BLaER1 (cell line): Measurements from ENCODE around the gene UGT3A1.

Experiments used
- H3K27ac ChIP-seq: shearing (Covaris generic); formaldehyde crosslinking; 2 replicates; pipeline ENCODE4 v1.8.1; 2022
- H3K27me3 ChIP-seq: shearing (Covaris generic); formaldehyde crosslinking; 2 replicates; pipeline ENCODE4 v1.8.1; 2022
- H3K36me3 ChIP-seq: shearing (Covaris generic); formaldehyde crosslinking; 2 replicates; pipeline ENCODE4 v1.8.1; 2022
- H3K4me1 ChIP-seq: shearing (Covaris generic); formaldehyde crosslinking; 2 replicates; pipeline ENCODE4 v1.8.1; 2022
- H3K4me2 ChIP-seq: shearing (Covaris generic); formaldehyde crosslinking; 2 replicates; pipeline ENCODE4 v1.8.1; 2022
- H3K4me3 ChIP-seq: shearing (Covaris generic); formaldehyde crosslinking; 2 replicates; pipeline ENCODE4 v1.8.1; 2022
- H3K9ac ChIP-seq: shearing (Covaris generic); formaldehyde crosslinking; 2 replicates; pipeline ENCODE4 v1.8.1; 2022
- H3K9me3 ChIP-seq: shearing (Covaris generic); formaldehyde crosslinking; 2 replicates; pipeline ENCODE4 v1.8.1; 2022
- H4K20me1 ChIP-seq: shearing (Covaris generic); formaldehyde crosslinking; 2 replicates; pipeline ENCODE4 v1.8.1; 2022
- Cebpa-rat ChIP-seq: shearing (Covaris generic); IDR thresholded peaks from 2 replicates; pipeline ENCODE4 v1.8.1; 2022

Gene UGT3A1

DNA sequence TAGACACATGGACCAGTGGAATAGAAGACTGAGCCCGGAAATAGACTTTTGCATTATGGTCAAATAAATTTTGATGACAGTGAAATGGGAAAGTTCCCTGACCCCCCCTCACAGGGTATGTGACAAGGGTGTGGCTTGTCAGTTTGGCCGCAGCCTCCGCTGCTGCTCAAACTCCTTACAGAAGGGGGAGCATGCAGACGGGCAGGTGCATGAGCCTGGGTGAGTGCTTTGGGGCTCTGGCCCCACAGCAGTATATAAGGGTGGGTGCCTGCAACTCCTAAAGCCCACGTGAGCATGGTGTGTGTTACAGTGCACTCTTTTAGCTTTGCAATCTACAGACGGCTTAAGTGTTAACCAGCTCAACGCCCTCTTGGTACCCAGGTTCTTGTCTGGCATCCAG, 30.9 kb downstream of the UGT3A1 start:
- Histone ChIP-seq H3K36me3 (no peaks in the 10 kb centered on the region), H4K20me1 (no peaks in the 10 kb centered on the region), H3K9ac (no peak overlapping the region), H3K4me3 (no peak overlapping the region), H3K27me3 (no peaks in the 10 kb centered on the region), H3K4me1 (no peaks in the 10 kb centered on the region), H3K4me2 (no peak overlapping the region), H3K27ac (no peak overlapping the region), H3K9me3 (peaks cover 44% of the 10 kb centered on the region)
- no peak for TF ChIP-seq Cebpa-rat

DNA sequence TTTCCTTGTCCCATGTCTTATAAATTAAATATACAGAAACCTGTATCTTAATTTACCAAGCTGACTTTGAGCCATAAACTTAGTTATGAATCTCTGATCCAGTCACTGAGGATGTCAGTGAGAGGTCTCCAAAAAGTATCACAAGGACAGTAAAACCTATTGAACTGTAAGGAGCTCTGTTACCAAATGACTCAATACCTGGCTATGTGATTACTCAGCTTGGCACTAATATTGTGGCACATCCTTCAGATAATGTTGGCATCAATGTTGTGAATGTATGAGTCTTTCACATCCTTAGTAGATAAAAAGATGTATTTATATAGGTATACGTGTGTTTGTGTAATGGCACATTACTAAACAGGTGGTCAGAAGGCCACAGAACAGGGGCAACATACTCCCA, 34.8 kb downstream of the UGT3A1 start:
- no peak overlapping the region for H3K9ac ChIP-seq
- H3K4me3 ChIP-seq, result no peak overlapping the region
- H4K20me1 ChIP-seq, result no peaks in the 10 kb centered on the region
- peaks cover 5% of the 10 kb centered on the region; the same call in 1 of the 2 replicates for H3K4me1 ChIP-seq
- TF ChIP-seq Cebpa-rat, result no peak
- no peaks in the 10 kb centered on the region for H3K36me3 ChIP-seq
- no peaks in the 10 kb centered on the region for H3K27me3 ChIP-seq
- H3K9me3 ChIP-seq, result peaks cover 28% of the 10 kb centered on the region
- no peak overlapping the region for H3K27ac ChIP-seq
- H3K4me2 ChIP-seq, result no peak overlapping the region

DNA sequence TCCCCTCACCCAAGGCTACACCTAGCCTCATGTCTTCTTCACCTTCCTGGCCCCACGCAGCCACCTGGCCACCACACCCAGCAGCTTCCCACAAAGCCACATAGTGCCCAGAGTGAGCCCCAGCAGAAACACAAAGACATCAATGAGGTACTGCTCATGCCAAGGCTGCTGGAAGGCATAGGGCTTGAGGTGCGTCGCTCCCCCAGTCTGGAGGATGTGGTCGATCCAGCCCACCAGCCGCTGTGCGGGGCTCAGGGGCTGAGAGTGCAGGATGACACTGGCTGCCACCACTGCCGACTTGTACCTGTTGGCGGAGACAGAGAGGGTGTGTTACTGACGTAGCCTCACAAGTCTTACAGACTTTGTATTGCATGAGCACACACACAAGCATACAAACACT, 37.0 kb downstream of the UGT3A1 start:
- peaks cover 5% of the 10 kb centered on the region; the same call in 1 of the 2 replicates for H3K4me1 ChIP-seq
- no peak overlapping the region for H3K4me3 ChIP-seq
- no peaks in the 10 kb centered on the region for H4K20me1 ChIP-seq
- no peak overlapping the region for H3K9ac ChIP-seq
- H3K4me2 ChIP-seq, result no peak overlapping the region
- no peaks in the 10 kb centered on the region for H3K27me3 ChIP-seq
- TF ChIP-seq Cebpa-rat, result no peak
- H3K27ac ChIP-seq, result no peak overlapping the region
- no peaks in the 10 kb centered on the region for H3K36me3 ChIP-seq
- peaks cover 24% of the 10 kb centered on the region for H3K9me3 ChIP-seq

DNA sequence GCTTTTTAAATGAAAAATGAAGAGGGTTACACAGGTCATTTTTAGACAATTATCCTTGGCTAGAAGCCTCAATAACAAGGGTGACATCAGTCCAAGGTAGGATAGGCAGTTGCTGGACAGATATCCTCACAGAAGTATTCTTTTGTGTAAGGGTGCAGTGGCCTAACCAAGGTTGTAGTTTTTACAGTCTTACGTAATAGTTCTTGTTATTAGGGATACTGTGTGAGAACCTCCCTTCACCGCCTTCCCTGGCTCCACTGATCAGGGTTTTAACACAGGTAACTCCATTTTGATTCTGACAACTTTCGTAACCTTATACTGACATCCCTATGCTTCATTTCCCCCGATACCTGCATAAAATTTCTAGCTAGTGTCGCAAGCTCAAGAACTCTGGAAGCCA, 44.1 kb downstream of the UGT3A1 start:
- no peaks in the 10 kb centered on the region for H3K36me3 ChIP-seq
- no peaks in the 10 kb centered on the region for H3K27me3 ChIP-seq
- H4K20me1 ChIP-seq, result no peaks in the 10 kb centered on the region
- H3K27ac ChIP-seq, result no peak overlapping the region
- H3K4me2 ChIP-seq, result no peak overlapping the region
- no peak overlapping the region for H3K9ac ChIP-seq
- no peaks in the 10 kb centered on the region for H3K4me1 ChIP-seq
- H3K9me3 ChIP-seq, result peaks cover 32% of the 10 kb centered on the region
- no peak; the same call in 1 of the 2 replicates for TF ChIP-seq Cebpa-rat
- no peak overlapping the region for H3K4me3 ChIP-seq

DNA sequence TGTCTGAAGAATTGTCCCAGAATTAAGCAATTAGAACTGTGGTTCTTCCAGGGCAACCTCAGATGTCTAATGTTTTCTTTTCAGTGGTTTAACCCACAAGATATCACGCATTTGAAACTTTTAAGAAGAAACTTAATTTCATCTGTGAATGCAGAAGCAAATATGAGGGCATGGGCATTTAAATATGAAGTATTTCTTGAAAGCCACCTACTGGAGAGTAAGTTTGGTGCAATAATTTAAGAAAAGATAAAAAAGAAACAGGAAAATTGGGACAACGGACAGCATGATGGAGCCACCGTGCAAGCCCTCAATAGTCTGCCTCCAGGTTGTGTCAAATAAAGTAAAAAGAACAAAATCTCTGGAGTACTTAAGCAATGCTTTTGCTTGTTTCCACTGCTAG, 51.6 kb downstream of the UGT3A1 start:
- no peak overlapping the region for H3K9ac ChIP-seq

DNA sequence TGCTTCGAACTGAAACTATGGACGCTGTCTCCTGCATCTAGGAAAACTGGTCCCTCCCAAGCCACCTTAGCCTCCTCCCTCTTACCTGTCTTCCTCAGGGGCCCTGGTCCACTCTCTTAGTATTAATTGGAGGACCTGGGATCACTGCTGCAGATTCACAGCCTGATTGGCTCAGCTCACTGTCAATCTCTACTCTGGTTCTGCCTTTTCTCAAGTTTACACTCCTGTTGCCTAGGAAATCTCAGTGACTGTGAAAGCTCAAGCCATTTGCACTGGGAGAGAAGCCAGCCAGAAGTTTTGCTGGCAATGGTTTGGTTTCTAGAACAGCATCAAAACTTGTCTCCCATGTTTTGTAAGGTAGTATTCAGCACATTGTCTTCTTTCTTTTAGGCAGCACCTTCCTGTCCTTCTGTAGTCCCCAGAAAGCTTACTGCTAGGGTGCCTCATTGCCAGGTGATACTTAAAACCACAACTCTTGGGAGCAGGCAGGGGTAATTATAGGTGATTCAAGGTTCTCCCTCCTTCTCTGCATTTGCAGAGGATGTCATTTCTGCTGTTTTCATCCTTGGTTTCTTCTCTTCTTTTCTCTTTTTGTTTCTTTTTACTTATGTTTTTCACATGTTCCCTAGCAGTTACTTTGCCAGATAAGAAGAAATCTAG, 52.5 kb downstream of the UGT3A1 start, which contains the start of gene CAPSL:
Gene CAPSL (minus strand): TSS at position 55 of the 660 bp plus-strand sequence. CDS start 17,502 bp downstream, outside the sequence.
- H3K9me3 ChIP-seq, result no peaks in the 10 kb centered on the region
- peaks cover 10% of the 10 kb centered on the region for H3K4me1 ChIP-seq
- H3K36me3 ChIP-seq, result no peaks in the 10 kb centered on the region
- H3K4me3 ChIP-seq, result no peak within 1 kb of the TSS
- H3K27me3 ChIP-seq, result no peaks in the 10 kb centered on the region
- H3K9ac ChIP-seq, result no peak within 1 kb of the TSS
- no peak for TF ChIP-seq Cebpa-rat
- H3K27ac ChIP-seq, result no peak within 1 kb of the TSS
- H3K4me2 ChIP-seq, result no peak within 1 kb of the TSS
- no peaks in the 10 kb centered on the region for H4K20me1 ChIP-seq

More for the DNA sequence above, 51.6 kb downstream of the UGT3A1 start:
- H3K27ac ChIP-seq, result no peak overlapping the region
- H3K9me3 ChIP-seq, result peaks cover 2% of the 10 kb centered on the region; the same call in 1 of the 2 replicates
- no peak overlapping the region for H3K4me2 ChIP-seq
- no peaks in the 10 kb centered on the region for H3K27me3 ChIP-seq
- peaks cover under 1% of the 10 kb centered on the region for H3K4me1 ChIP-seq
- no peaks in the 10 kb centered on the region for H3K36me3 ChIP-seq
- no peak for TF ChIP-seq Cebpa-rat
- H4K20me1 ChIP-seq, result no peaks in the 10 kb centered on the region
- no peak overlapping the region for H3K4me3 ChIP-seq

DNA sequence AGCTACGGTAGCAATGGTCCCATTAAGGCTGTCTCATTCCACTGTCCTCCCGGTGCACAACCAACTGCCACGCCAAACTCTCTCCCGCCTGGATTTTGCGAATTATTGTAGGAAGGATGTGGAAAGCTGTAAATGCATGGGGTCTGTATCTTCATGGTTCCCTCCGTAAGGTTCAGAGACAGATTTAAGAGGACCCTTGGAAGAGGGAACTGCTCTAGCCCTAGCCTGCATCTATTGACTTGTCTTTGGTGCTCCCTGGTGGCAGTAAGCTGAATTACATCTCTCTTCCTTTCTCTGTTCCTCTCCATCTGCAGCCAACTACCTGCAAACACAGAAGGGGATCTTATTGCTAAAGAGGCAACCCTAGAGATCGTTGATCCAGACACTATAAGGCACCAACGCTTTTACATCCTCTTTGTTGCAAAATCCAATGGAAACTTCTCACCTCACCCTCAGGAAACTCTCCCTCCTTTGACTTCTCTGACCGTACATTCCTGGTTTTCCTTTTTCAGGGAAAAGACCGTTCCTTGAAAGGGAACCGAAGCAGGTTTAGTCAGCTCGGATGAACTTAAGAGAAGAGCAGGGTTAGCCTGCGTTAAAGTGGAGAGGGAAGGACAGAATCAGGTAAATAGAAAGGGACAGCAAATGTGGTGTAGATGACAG, 64.7 kb downstream of the UGT3A1 start:
- Histone ChIP-seq H3K4me2 (peak overlapping the region; percentile 81), H3K4me3 (no peak overlapping the region), H3K27me3 (no peaks in the 10 kb centered on the region), H3K4me1 (peaks cover 51% of the 10 kb centered on the region), H3K27ac (peak overlapping the region; percentile 28; the same call in 1 of the 2 replicates), H3K9me3 (no peaks in the 10 kb centered on the region), H3K9ac (no peak overlapping the region), H4K20me1 (no peaks in the 10 kb centered on the region), H3K36me3 (no peaks in the 10 kb centered on the region)
- no peak for TF ChIP-seq Cebpa-rat

DNA sequence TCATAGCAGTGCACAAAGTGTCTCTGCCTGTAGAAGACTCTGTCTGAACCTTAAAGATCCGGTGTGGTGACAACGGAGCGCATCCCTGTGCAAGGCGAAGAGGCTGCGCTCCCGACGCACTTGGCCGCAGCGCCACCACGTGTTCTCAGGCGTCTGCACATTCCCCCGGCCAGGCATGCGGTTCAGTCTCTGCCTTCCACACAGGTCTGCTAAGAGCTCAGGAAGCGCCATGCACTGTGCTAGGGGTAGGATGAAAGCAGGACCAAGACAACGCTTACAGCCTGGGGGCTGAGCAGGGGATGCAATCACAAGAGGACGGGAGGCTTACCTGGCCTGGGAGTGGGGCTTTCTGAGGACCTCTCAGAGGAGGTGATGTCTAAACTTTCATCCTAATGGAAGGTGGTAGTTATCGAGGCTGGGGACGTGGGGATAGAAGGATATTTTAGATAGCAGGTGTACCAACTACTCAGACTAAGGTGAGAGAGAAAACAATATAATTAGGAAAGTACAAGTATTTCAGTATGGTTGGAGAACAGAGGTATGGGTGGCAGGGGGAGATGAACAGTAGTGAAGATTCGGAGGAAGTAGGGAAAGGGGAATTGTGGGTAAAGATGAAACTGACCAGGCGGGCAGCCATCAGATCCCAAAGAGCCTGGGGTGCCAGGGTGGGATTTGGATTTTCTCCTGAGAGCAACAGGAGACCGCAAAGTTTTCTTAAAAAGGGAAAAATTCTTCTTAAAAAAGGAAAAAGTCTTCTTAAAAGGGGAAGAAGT, 66.1 kb downstream of the UGT3A1 start:
- Histone ChIP-seq H3K4me1 (peaks cover 65% of the 10 kb centered on the region), H4K20me1 (no peaks in the 10 kb centered on the region), H3K27ac (peak overlapping the region; percentile 77), H3K4me3 (peak overlapping the region; percentile 24), H3K27me3 (no peaks in the 10 kb centered on the region), H3K9me3 (peaks cover 10% of the 10 kb centered on the region), H3K36me3 (peaks cover 5% of the 10 kb centered on the region; the same call in 1 of the 2 replicates), H3K9ac (peak overlapping the region; percentile 71), H3K4me2 (peak overlapping the region; percentile 81)
- no peak for TF ChIP-seq Cebpa-rat

DNA sequence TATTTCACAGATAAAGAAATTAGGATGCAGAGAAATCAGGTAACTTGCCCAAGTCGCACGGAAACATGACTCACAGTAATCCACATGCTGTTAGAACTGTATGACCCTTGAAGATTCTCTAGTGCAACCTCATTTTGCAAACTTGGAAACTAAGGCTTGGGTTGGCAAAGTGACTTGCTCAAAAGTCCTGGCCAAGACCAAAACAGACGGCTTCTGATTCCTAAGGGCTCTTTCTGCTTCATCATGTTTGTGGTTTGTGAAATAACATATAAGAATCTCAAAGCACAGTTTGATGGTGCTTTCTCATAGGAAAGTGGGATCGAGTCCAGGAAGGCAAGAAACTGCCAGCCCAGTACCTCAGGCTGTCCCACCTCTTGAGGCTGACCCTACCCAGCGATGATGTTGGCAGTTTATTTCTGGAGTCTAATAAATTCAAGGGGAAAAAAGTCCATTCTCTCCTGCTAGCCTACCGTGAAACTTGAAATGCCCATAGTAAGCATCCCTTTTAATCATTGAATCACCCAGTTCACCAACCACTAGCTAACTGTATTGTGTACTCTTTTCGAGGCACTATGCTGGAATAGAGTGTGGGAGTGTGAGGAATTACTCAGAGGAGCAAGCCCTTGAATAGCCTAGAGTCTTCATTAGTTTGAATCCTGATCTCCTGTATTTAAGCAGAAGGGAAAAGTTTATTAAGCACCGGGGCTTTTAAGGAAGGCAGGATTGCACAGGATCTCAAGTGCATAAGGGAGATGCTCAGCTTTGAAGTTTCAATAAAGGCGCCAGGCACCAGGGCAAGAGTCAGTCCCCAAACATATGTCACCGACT, 66.9 kb downstream of the UGT3A1 start:
- Histone ChIP-seq H3K36me3 (peaks cover 13% of the 10 kb centered on the region; the same call in 1 of the 2 replicates), H3K4me3 (0 out of 2 replicates have a peak overlapping the region, but pooled peaks have one; percentile 24), H3K27ac (peak overlapping the region; percentile 77), H3K9me3 (peaks cover 18% of the 10 kb centered on the region), H3K4me1 (peaks cover 73% of the 10 kb centered on the region), H3K9ac (peak overlapping the region; percentile 71), H3K4me2 (peak overlapping the region; percentile 81), H4K20me1 (no peaks in the 10 kb centered on the region), H3K27me3 (no peaks in the 10 kb centered on the region)
- no peak for TF ChIP-seq Cebpa-rat
